ENCODE measurements around the gene TLE1.
A peak's percentile ranks its signal among the peaks of the same experiment; 100 is the strongest.

TLE1 gene

GRCh38 chr9:81686614-81687520, 2.5 kb downstream of the TLE1 start:
- peak; percentile 90 for DNase-seq (ENCODE audit: low spot score)

GRCh38 chr9:81685763-81686613, 3.4 kb downstream of the TLE1 start:
- DNase-seq (ENCODE audit: low spot score), result peak; percentile 40

DNA sequence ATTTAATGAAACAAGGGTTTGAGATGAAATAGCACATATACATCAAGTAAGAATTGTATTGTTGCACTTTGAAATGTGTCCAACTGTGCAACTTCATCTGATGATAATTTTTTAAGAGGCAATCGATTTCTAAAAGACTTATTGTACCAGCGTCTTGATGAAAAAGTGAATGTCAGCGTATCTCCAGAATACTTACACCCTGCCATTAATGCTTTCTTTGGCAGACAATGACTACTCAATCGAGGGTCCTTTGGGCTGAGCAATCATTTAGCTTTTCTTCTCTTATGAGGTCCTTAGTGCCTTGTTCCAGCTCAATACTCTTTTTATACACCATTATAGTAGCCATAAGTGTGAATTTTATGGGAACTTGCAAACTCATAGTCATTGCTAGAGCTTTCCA, 4.7 kb downstream of the TLE1 start:
- DNase-seq (ENCODE audit: low spot score), result no peak

GRCh38 chr9:81683704-81684103, 5.6 kb downstream of the TLE1 start:
- DNase-seq (ENCODE audit: low spot score), result peak; percentile 14

GRCh38 chr9:81683238-81683637, 6.1 kb downstream of the TLE1 start:
- no peak for DNase-seq (ENCODE audit: low spot score)

- no peak for DNase-seq (ENCODE audit: low spot score)
These were observed 6.5 kb downstream of the TLE1 start for GRCh38 chr9:81682797-81683196.

- no peak for DNase-seq (ENCODE audit: low spot score)
These were observed 7.2 kb downstream of the TLE1 start for GRCh38 chr9:81682177-81682576.

DNA sequence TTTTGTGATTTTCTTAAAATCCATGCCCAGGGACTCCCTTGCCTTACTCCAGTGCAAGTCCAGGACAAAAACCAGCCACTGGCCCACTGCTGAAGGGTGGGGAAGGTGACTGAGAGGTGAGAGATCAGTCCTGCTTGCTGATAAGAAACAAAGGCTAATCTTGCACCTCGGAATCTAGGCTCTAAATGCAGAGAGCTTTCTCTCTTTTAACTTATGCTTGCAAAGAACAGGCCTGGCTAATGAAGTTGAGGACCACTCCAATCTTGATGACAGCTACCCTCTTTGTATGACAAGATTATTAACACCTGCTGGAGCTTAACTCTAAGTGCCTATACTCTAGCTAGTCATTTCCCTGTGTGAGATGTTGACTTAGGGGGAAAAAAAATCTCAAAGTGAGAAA, 8.8 kb downstream of the TLE1 start:
- DNase-seq (ENCODE audit: low spot score), result no peak

- DNase-seq (ENCODE audit: low spot score), result no peak
These were observed 9.3 kb downstream of the TLE1 start for GRCh38 chr9:81680006-81680405.

DNA sequence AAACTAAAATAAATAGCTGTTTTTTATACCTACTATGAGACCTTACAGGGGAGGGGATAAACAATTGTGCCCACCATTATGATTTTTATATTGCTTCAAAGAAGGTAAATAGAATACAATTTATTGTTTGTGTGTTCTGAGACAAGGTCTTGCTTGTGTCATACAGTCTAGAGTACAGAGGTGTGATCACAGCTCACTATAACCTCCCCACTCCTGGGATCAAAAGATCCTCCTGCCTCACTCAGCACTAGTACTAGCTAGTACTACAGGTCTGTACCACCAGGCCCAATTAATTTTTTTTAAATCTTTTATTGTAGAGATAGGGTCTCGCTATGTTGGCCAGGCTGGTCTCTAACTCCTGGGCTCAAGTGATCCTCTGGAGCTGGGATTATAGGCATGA, 11.3 kb downstream of the TLE1 start:
- no peak for DNase-seq (ENCODE audit: low spot score)

GRCh38 chr9:81676395-81676794, 13.0 kb downstream of the TLE1 start:
- no peak for DNase-seq (ENCODE audit: low spot score)

GRCh38 chr9:81673310-81673709, 16.0 kb downstream of the TLE1 start:
- no peak for DNase-seq (ENCODE audit: low spot score)

GRCh38 chr9:81671880-81672280, 17.5 kb downstream of the TLE1 start:
- DNase-seq (ENCODE audit: low spot score), result no peak

DNA sequence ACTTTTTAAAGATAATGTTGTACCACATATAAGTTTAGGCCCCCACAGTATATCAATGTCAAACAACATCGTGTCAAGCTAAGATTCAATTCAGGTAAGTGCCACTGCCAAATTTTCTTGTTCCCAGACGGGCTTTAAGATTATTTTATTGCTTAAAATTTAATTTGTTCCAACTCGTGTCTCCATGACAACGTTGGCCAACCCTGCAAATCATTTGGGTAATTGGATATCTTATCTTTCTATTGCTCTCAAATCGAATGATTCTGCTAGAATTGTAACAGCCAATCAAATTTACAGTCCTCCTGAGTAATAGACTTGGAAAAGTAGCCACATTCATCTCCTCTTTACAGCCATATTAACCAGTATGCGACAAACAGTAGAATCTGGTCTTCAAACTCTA, 19.5 kb downstream of the TLE1 start:
- DNase-seq (ENCODE audit: low spot score), result no peak

DNA sequence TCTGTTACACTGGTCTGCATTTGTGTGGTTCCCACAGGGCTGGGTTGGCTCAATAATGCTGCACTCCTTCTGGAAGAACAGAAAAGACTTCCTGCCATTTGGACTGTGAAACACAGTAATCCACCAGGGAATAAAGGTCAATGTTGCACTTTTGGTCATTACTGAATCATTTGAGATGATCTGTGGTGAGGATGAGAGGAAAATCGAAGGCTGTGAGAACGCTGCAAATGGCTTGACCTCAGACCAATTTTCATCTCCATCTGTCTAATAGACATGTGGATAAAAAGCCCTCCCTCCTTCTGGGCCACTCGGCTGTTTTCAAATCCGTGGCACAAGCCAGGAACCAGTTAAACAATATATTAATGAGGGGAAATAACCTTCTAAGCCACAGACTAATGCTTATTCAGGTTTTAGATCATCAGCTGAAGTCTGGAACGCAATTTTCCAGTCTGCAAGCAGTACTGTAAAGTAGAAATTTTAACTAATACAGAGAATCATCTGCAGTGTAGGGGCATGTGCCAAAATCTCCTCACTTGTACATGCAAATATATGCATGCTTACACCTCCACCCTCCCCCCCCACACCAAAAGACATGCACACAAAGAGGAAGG, 20.2 kb downstream of the TLE1 start:
- no peak for DNase-seq (ENCODE audit: low spot score)

DNA sequence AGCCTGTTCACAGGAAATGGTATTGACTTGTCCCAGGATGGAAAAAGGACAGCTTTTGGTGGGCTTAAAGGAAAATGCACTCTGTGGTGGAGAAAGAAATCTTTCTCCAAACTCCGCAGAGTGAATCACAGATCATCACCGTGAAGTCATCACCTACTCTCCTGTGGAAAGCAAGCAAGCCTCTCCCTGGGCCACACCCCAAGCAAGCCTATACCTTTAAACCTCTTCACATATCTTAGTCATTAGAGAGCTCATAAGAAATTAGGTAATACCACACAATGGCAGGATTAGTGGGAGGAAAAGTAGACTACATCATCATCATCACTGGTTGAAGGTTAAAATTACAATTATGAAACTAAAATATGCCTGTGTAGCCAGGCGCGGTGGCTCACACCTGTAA, 23.2 kb downstream of the TLE1 start:
- DNase-seq (ENCODE audit: low spot score), result no peak

DNA sequence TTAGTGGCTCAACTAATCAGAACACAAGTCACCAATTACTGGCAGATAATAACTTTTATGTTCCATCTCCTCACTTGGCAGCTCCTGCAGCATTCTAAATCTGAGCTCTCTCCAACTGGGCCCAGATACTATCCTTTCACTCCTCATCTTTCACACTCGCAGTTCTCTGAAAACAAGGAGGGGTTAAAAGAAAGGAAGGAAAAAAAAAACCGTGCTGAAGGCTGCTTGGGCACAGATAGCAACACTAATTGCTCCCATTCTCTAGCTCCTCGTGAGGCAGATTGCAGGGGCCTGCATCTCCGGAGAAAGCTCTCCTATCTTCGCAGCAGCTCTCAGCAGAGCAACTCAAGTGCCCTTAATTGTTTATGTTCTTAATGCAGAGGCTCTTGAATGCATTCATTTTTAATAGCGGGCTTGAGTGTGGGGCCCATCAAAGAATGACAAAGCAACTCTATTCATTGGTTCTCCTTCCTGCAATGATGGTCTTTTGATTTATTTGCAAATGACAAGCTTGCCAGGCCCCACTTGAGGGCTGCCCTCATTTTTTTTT, 23.9 kb downstream of the TLE1 start:
- DNase-seq (ENCODE audit: low spot score), result no peak

DNA sequence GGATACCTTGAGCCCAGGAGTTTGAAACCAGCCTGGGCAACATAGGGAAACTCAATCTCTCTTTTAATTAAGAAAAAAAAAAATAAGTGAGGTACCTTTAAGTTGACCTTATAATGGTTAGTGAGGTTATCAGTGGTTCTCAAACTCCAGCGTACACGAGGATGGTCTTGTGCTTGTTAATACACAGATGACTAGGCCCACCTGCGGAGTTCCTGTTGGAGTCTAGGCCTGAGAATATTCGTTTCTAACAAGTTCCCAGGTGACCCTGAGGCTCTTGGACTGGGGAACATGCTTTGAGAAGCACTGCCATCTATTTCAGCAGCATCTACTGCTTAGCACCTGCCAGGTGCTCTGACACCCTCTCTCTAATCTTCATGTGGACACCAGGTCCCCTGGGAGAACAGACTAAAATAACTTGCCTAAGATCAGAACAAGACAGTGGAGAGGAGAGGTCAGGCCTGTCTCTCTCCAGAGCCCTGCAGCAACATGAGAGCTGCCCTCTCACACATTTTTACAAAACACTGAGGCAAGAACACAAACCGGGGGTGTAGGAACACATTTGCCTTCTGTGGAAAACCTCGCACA, 24.6 kb downstream of the TLE1 start:
- no peak for DNase-seq (ENCODE audit: low spot score)

GRCh38 chr9:81661339-81661738, 28.0 kb downstream of the TLE1 start:
- DNase-seq (ENCODE audit: low spot score), result no peak

GRCh38 chr9:81656871-81657337, 32.4 kb downstream of the TLE1 start:
- DNase-seq (ENCODE audit: low spot score), result no peak

GRCh38 chr9:81656004-81656403, 33.3 kb downstream of the TLE1 start:
- no peak for DNase-seq (ENCODE audit: low spot score)

DNA sequence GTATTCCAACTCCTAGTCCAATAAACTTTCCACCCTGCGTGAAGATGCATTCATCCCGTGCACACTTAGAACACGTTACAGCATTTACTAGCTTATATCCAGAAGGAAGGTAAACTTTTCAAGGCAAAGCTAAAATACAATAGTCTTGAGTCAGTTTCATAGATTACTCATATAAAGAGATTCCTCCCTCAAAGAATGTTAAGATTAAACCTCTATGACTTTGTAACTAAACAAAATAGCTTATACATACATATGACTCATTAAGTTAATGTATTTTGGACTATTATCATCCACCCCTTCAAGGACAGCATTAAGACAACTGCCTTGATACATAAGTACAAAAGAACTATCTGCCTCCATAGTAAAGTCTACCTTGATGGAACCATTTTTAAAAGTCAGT, 36.1 kb downstream of the TLE1 start:
- DNase-seq (ENCODE audit: low spot score), result no peak

Measured in RKO (cell line).